Stimulated activated CD8-positive, alpha-beta memory T cell treated with anti-CD3 and anti-CD28 coated beads, Interleukin-4, amount 100 ng/mL, for 24 hours (primary cell): ENCODE measurements around the gene OSBPL9.

Source experiments
- DNase-seq: peaks from one replicate; pipeline ENCODE4 v3.0.0-alpha.2; 2020; ENCODE audit warnings: low read depth

The OSBPL9 gene

GRCh38 chr1:51740652-51741051 is 123.8 kb downstream of the OSBPL9 start:
- DNase-seq, result no peak

GRCh38 chr1:51741121-51741681 is 124.3 kb downstream of the OSBPL9 start:
- no peak for DNase-seq

GRCh38 chr1:51744506-51745303 is 127.8 kb downstream of the OSBPL9 start:
- no peak for DNase-seq

- no peak for DNase-seq
Observed at GRCh38 chr1:51745304-51745570, 128.3 kb downstream of the OSBPL9 start.

- DNase-seq, result no peak
Observed at GRCh38 chr1:51749151-51749550, 132.3 kb downstream of the OSBPL9 start.

- DNase-seq, result no peak
Observed at GRCh38 chr1:51750218-51750617, 133.3 kb downstream of the OSBPL9 start.

- DNase-seq, result no peak
Observed at GRCh38 chr1:51750729-51751128, 133.8 kb downstream of the OSBPL9 start.

- DNase-seq, result no peak
Observed at GRCh38 chr1:51752073-51752948, 135.4 kb downstream of the OSBPL9 start.

GRCh38 chr1:51753969-51754368 is 137.1 kb downstream of the OSBPL9 start:
- no peak for DNase-seq

GRCh38 chr1:51754666-51755065 is 137.8 kb downstream of the OSBPL9 start:
- no peak for DNase-seq

- DNase-seq, result no peak
Observed at GRCh38 chr1:51755437-51755836, 138.5 kb downstream of the OSBPL9 start.

GRCh38 chr1:51756290-51756689 is 139.4 kb downstream of the OSBPL9 start:
- no peak for DNase-seq

GRCh38 chr1:51758310-51758709 is 141.4 kb downstream of the OSBPL9 start:
- DNase-seq, result no peak

- DNase-seq, result no peak
Observed at GRCh38 chr1:51760872-51761271, 144.0 kb downstream of the OSBPL9 start.

- DNase-seq, result no peak
Observed at GRCh38 chr1:51761351-51761750, 144.5 kb downstream of the OSBPL9 start.

GRCh38 chr1:51768971-51769588 is 152.2 kb downstream of the OSBPL9 start:
- no peak for DNase-seq

- DNase-seq, result no peak
Observed at GRCh38 chr1:51776408-51776807, 159.5 kb downstream of the OSBPL9 start.

GRCh38 chr1:51780927-51781326 is 164.0 kb downstream of the OSBPL9 start:
- no peak for DNase-seq

- DNase-seq, result no peak
Observed at GRCh38 chr1:51784997-51785421, 168.1 kb downstream of the OSBPL9 start.

GRCh38 chr1:51788938-51789337 is 172.0 kb downstream of the OSBPL9 start:
- no peak for DNase-seq

GRCh38 chr1:51789342-51789741 is 172.4 kb downstream of the OSBPL9 start:
- DNase-seq, result no peak

- DNase-seq, result no peak
Observed at GRCh38 chr1:51790385-51790784, 173.5 kb downstream of the OSBPL9 start.

GRCh38 chr1:51791888-51792287 is 175.0 kb downstream of the OSBPL9 start:
- DNase-seq, result no peak
